Fibroblast of lung (primary cell): ENCODE results near the gene DPM1.

Experiments used
- CTCF ChIP-seq, 2 donors: IDR thresholded peaks in 1 of 2; conservative IDR thresholded peaks in 1 of 2; 1 replicate in 1 of 2; 2 replicates in 1 of 2; pipeline ENCODE4 v1.5.1; 2011 to 2012; ENCODE audit warnings: low read length in 2 of 2, control low read depth in 1 of 2, inconsistent platforms in 1 of 2, low read depth in 1 of 2, mild to moderate bottlenecking in 1 of 2
- EZH2 ChIP-seq: IDR thresholded peaks from 2 replicates; pipeline ENCODE4 v1.5.1; 2012; ENCODE audit warnings: low read length, control low read depth, mild to moderate bottlenecking; ENCODE audit errors: missing control alignments

- TF ChIP-seq CTCF (conservative IDR thresholded peaks at IDR 0.05 in 1 of 2, IDR thresholded peaks at IDR 0.05 in 1 of 2; ENCODE audit: low read depth in 1 of 2, low read length in 2 of 2) (no peak), EZH2 (no peak)
Measured at GRCh38 chr20:50924261-50924920, 33.9 kb downstream of the DPM1 start.
